Vagina (tissue), 2 donors: ENCODE measurements around the gene TNN.

Experiments used
- CTCF ChIP-seq, 3 experiments: fragments of 450-650 bp in 2 of 3; fragments of 200-600 bp in 1 of 3; sonication (generic) in 1 of 3; IDR thresholded peaks; one replicate each; pipeline ENCODE4 v1.5.1; 2017 to 2019; ENCODE audit warnings: antibody characterized with exemption in 3 of 3, mild to moderate bottlenecking in 2 of 3, moderate library complexity in 2 of 3
- POLR2A ChIP-seq, 2 donors: fragments of 450-650 bp; IDR thresholded peaks; one replicate each; pipeline ENCODE4 v1.6.1; 2017; ENCODE audit warnings: antibody characterized with exemption in 2 of 2, mild to moderate bottlenecking in 2 of 2, moderate library complexity in 2 of 2
- POLR2AphosphoS5 ChIP-seq, 2 donors: sonication (generic); formaldehyde crosslinking; IDR thresholded peaks; one replicate each; pipeline ENCODE4 v1.9.0; 2017; ENCODE audit warnings: antibody characterized with exemption in 2 of 2, mild to moderate bottlenecking in 2 of 2, low read depth in 1 of 2; ENCODE audit not compliant: insufficient read depth in 1 of 2

GRCh38 chr1:175073061-175073460 is 5.4 kb downstream of the TNN start:
- no peak for TF ChIP-seq POLR2A (IDR thresholded peaks at IDR 0.05)
- TF ChIP-seq CTCF (IDR thresholded peaks at IDR 0.05) = no peak
- no peak for TF ChIP-seq POLR2AphosphoS5 (IDR thresholded peaks at IDR 0.05; ENCODE audit: insufficient read depth in 1 of 2, low read depth in 1 of 2)
